Transverse colon (tissue), 4 donors: ENCODE measurements around the gene PGAP6. TPM values are rescaled to one million over a fixed set of nuclear protein-coding genes. Genes with fewer than 3 reads are reported as not detected.

Experiments
- DNase-seq: peaks from one replicate; pipeline ENCODE4 v3.0.0-alpha.2; 2019
- H3K27ac ChIP-seq, 4 donors: fragments of 200-600 bp; sonication (generic); 2 replicates each; pipeline ENCODE4 v1.5.1; 2016 to 2018; ENCODE audit warnings: inconsistent platforms in 4 of 4
- H3K27me3 ChIP-seq: fragments of 200-600 bp; sonication (generic); 2 replicates; pipeline ENCODE4 v1.5.1; 2017; ENCODE audit warnings: inconsistent platforms
- H3K36me3 ChIP-seq, 4 donors: fragments of 200-600 bp; sonication (generic); 2 replicates each; pipeline ENCODE4 v1.5.1; 2017 to 2019; ENCODE audit warnings: inconsistent platforms in 4 of 4
- H3K4me1 ChIP-seq, 4 donors: fragments of 200-600 bp; sonication (generic); 2 replicates each; pipeline ENCODE4 v1.5.1; 2017 to 2020; ENCODE audit warnings: inconsistent platforms in 4 of 4
- H3K4me3 ChIP-seq, 4 donors: fragments of 200-600 bp; sonication (generic); 1 replicate in 1 of 4; 2 replicates in 3 of 4; pipeline versions ENCODE4 v1.5.1 to v1.6.1; 2017 to 2019; ENCODE audit warnings: inconsistent platforms in 4 of 4
- H3K9me3 ChIP-seq, 2 donors: fragments of 200-600 bp; sonication (generic); 2 replicates each; pipeline ENCODE4 v1.5.1; 2017 to 2019; ENCODE audit warnings: inconsistent platforms in 2 of 2
- EP300 ChIP-seq: sonication (generic); formaldehyde crosslinking; IDR thresholded peaks from one replicate; pipeline ENCODE4 v1.6.1; 2017; ENCODE audit warnings: antibody characterized with exemption, low read depth
- POLR2A ChIP-seq: fragments of 450-650 bp; IDR thresholded peaks from one replicate; pipeline ENCODE4 v1.6.1; 2016; ENCODE audit warnings: antibody characterized with exemption, mild to moderate bottlenecking, moderate library complexity
- POLR2AphosphoS5 ChIP-seq, 3 donors: sonication (generic); formaldehyde crosslinking; IDR thresholded peaks; one replicate each; pipeline ENCODE4 v1.6.1; 2016; ENCODE audit warnings: antibody characterized with exemption in 3 of 3
- WGBS, 2 donors: methylation state at CpG; one replicate each; pipeline ENCODE4 v1.1.5; 2018; ENCODE audit warnings: low coverage in 1 of 2; 5-methylcytosine and 5-hydroxymethylcytosine counted together
- in situ Hi-C, 4 donors: fragments of 200-750 bp; cut with MboI; loops; one replicate each; pipeline versions ENCODE4 v1.15.0 to v1.15.1; 2017; ENCODE audit warnings: low sequenced_read_pairs in 3 of 4, low pct_ligation_motif_present in 1 of 4, low pct_unique_long_range_greater_than_20kb in 1 of 4
- intact Hi-C: fragments of 100-400 bp; cut with DNase I; formaldehyde crosslinking; loops from one replicate; pipeline ENCODE4 v1.15.1; 2023; ENCODE audit warnings: low total_unique reads
- total RNA-seq, 4 donors: library from RNA; depleted of rRNA; stranded (reverse); fragments of >200 nt; gene quantifications; one replicate each; pipeline ENCODE4 v1.1.0, GENCODE V29; 2016
- TF ChIP-seq, protein P1 (sequence below), 5 experiments: fragments of 200-600 bp in 3 of 5; fragments of 450-650 bp in 2 of 5; sonication (generic) in 3 of 5; IDR thresholded peaks; 1 replicate in 2 of 5; 2 replicates in 3 of 5; pipeline ENCODE4 v1.5.1; 2016 to 2017; ENCODE audit warnings: antibody characterized with exemption in 5 of 5, inconsistent platforms in 3 of 5, mild to moderate bottlenecking in 2 of 5, moderate library complexity in 1 of 5

PGAP6 gene
- total RNA-seq, 4 donors from 2014 or later = 105 to 300 (median 179) TPM

DNA sequence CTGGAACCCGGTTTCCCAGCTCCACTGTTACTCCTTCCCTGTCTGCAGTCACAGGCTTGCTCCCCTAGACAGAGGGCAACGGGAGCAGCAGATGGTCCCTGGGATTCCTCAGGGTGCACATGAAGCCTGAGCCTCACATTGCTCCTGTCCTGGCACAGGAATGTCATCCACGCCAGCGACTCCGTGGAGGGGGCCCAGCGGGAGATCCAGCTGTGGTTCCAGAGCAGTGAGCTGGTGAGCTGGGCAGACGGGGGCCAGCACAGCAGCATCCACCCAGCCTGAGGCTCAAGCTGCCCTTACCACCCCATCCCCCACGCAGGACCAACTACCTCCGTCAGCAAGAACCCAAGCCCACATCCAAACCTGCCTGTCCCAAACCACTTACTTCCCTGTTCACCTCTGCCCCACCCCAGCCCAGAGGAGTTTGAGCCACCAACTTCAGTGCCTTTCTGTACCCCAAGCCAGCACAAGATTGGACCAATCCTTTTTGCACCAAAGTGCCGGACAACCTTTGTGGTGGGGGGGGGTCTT, 18.3 kb upstream of the PGAP6 start:
- no peak for DNase-seq
- Histone ChIP-seq H3K4me3 (no peak overlapping the region), H3K27me3 (no peaks in the 10 kb centered on the region), H3K27ac (peak overlapping the region; percentile 91 to 99 (median 94)), H3K9me3 (no peaks in the 10 kb centered on the region), H3K4me1 (peaks cover 6 to 44% (median 21%) of the 10 kb centered on the region in 4 donors), H3K36me3 (no peaks in the 10 kb centered on the region)
- in situ Hi-C loops (no loop called here), intact Hi-C loops (no loop called here)
- WGBS, 2 donors = 57% methylated on average over 9 of the region's 10 CpGs; no CpG with 5 or more reads in 1 of the 2 donors
- TF ChIP-seq EP300 (no peak), POLR2AphosphoS5 (IDR thresholded peaks at IDR 0.05) (no peak), POLR2A (no peak)
- TF ChIP-seq, protein P1, sequence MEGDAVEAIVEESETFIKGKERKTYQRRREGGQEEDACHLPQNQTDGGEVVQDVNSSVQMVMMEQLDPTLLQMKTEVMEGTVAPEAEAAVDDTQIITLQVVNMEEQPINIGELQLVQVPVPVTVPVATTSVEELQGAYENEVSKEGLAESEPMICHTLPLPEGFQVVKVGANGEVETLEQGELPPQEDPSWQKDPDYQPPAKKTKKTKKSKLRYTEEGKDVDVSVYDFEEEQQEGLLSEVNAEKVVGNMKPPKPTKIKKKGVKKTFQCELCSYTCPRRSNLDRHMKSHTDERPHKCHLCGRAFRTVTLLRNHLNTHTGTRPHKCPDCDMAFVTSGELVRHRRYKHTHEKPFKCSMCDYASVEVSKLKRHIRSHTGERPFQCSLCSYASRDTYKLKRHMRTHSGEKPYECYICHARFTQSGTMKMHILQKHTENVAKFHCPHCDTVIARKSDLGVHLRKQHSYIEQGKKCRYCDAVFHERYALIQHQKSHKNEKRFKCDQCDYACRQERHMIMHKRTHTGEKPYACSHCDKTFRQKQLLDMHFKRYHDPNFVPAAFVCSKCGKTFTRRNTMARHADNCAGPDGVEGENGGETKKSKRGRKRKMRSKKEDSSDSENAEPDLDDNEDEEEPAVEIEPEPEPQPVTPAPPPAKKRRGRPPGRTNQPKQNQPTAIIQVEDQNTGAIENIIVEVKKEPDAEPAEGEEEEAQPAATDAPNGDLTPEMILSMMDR (IDR thresholded peaks at IDR 0.05) = no peak

DNA sequence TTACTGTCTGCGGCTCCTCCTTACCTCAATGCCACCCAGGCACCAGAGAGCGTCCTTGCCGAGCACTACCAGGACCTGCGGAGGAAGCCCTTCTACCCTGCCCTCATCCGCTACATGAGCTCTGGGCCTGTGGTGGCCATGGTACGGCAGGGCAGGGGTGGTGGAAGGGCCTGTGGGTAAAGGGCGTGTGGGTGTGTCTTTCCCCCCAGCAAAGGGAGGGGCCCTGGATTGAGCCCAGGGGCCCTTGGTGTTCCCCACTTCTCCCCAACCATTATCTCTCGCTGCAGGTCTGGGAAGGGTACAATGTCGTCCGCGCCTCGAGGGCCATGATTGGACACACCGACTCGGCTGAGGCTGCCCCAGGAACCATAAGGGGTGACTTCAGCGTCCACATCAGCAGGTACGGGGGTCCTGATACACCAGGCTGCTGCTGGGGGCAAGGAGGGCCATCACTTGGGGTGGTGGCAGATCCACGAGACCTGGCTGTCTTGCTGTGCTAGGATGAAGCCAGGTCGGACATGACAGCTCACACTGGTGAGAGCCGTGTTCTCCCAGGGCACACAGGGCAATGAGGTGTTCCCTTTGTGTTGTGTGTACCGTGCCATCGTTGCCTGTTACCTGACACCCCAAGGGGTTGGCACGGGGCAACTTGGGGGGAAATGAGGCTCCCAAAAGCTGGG, 17.7 kb upstream of the PGAP6 start:
- WGBS, 2 donors = 80% methylated on average over 22 of the region's 22 CpGs; no CpG with 5 or more reads in 1 of the 2 donors
- H3K9me3 ChIP-seq = no peaks in the 10 kb centered on the region

DNA sequence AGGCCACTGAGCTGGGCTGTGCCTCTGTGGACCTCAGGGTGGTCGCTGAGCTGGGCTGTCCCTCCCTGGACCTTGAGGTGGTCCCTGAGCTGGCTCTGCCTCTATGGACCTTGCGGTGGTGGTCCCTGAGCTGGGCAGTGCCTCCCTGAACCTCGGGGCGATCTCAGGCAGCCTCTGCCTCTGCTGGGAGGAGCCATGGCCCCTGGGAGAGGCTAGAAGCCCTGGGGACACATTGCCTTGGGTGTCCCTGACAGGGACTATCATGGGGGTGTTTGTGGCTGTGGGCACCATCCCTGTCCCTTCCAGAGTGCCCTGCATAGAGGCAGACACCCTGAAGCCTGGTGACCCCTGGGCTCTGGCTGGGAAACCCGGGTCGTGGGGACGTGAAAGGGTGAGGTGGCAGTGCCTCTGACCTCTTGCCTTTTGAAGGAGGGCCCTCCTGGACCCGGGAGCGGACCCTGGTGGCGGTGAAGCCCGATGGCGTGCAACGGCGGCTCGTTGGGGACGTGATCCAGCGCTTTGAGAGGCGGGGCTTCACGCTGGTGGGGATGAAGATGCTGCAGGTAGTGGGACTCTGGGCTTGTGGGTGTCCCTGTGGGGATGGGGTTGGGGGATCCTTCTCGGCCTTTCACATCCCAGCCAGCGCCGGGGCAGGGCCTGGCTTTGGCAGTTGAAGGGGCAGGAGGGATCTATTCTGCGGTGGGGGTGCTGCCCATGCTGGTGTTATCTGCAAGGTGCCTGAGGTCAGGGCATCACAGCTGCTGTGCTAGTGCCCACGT, 17.0 kb upstream of the PGAP6 start:
- H3K4me1 ChIP-seq = peaks cover 6 to 44% (median 21%) of the 10 kb centered on the region in 4 donors

More for the DNA sequence above, 17.7 kb upstream of the PGAP6 start:
- Histone ChIP-seq H3K27ac (no peak overlapping the region), H3K27me3 (no peaks in the 10 kb centered on the region), H3K4me1 (peaks cover 6 to 44% (median 21%) of the 10 kb centered on the region in 4 donors), H3K36me3 (no peaks in the 10 kb centered on the region), H3K4me3 (no peak overlapping the region)
- intact Hi-C loops (no loop called here), in situ Hi-C loops (no loop called here)
- no peak for DNase-seq
- no peak for TF ChIP-seq POLR2A
- TF ChIP-seq, protein P1 (IDR thresholded peaks at IDR 0.05) = no peak
- TF ChIP-seq EP300 = no peak
- no peak for TF ChIP-seq POLR2AphosphoS5 (IDR thresholded peaks at IDR 0.05)

More for the DNA sequence above, 17.0 kb upstream of the PGAP6 start:
- Histone ChIP-seq H3K4me3 (no peak overlapping the region), H3K27ac (peak overlapping the region; percentile 79 to 93 (median 90)), H3K36me3 (no peaks in the 10 kb centered on the region), H3K9me3 (no peaks in the 10 kb centered on the region), H3K27me3 (no peaks in the 10 kb centered on the region)
- TF ChIP-seq, protein P1 (IDR thresholded peaks at IDR 0.05) = no peak
- no peak for TF ChIP-seq POLR2AphosphoS5 (IDR thresholded peaks at IDR 0.05)
- TF ChIP-seq EP300 = no peak
- TF ChIP-seq POLR2A = no peak
- intact Hi-C loops (no loop called here), in situ Hi-C loops (no loop called here)
- WGBS, 2 donors = 83% methylated on average over 22 of the region's 24 CpGs; no CpG with 5 or more reads in 1 of the 2 donors
- no peak for DNase-seq
